SK-N-MC (cell line): ENCODE data around the gene EIF2S3.
"Not testable (repeated sequence)": the region's sequence is repeated elsewhere in the genome, so short reads cannot be mapped to it uniquely, and the experiment has no call there.

Experiments used
- DNase-seq: peaks from one replicate; pipeline ENCODE4 v3.0.0-alpha.2; 2011; ENCODE audit warnings: low read depth, low spot score
- H3K27ac ChIP-seq: fragments of 200-600 bp; sonication (generic); 2 replicates; pipeline ENCODE4 v1.5.1; 2016; ENCODE audit warnings: mixed run types
- H3K36me3 ChIP-seq: fragments of 200-600 bp; sonication (generic); 2 replicates; pipeline ENCODE4 v1.6.1; 2017; ENCODE audit warnings: antibody characterized with exemption, low read length, mixed read lengths; ENCODE audit not compliant: insufficient read depth
- H3K4me3 ChIP-seq: fragments of 200-600 bp; sonication (generic); 2 replicates; pipeline ENCODE4 v1.5.1; 2016
- H3K9ac ChIP-seq: fragments of 200-600 bp; sonication (generic); 2 replicates; pipeline ENCODE4 v1.8.0; 2017; ENCODE audit warnings: mixed run types, mixed read lengths; ENCODE audit not compliant: insufficient read length
- H3K9me3 ChIP-seq: fragments of 200-600 bp; sonication (generic); 2 replicates; pipeline ENCODE4 v1.6.1; 2017; ENCODE audit warnings: low read depth, mild to moderate bottlenecking, antibody characterized with exemption, low read length, moderate library complexity, mixed read lengths
- EZH2 ChIP-seq: fragments of 200-600 bp; sonication (generic); IDR thresholded peaks from one replicate; pipeline ENCODE4 v1.6.1; 2017; ENCODE audit warnings: antibody characterized with exemption
- FOXP2 ChIP-seq: optimal IDR thresholded peaks from 2 replicates; pipeline ENCODE3; 2011; ENCODE audit warnings: mild to moderate bottlenecking, moderate library complexity; ENCODE audit not compliant: insufficient read depth; ENCODE audit errors: extremely low read length, control extremely low read depth
- POLR2AphosphoS5 ChIP-seq: IDR thresholded peaks from 2 replicates; pipeline ENCODE4 v1.6.1; 2012; ENCODE audit warnings: mild to moderate bottlenecking, low read depth, low read length, borderline replicate concordance

EIF2S3 gene

DNA sequence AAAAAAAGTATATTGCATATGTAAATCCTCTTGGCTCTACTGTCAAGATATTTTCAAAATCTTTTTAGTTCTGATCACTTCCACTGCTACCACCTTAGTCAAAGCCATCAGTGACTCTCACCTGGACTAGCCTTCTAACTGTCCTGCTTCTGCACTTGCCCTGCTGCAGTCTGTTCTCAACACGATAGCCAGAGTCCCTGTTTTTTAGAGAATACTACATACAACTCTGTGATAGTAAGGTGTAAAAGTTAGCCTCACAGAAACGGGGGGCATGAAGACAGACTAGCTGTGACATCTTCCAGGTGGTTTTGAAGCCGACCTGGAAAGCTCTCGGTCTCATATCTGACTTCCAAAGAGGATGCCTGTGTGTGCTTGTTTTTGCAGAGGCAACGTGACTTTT, 24.7 kb downstream of the EIF2S3 start:
- TF ChIP-seq EZH2 (no peak), FOXP2 (no peak), POLR2AphosphoS5 (no peak; the same call in 1 of the 2 replicates)
- H3K27ac ChIP-seq = no peak overlapping the region
- H3K9me3 ChIP-seq = no peaks in the 10 kb centered on the region
- peaks cover 37% of the 10 kb centered on the region for H3K36me3 ChIP-seq
- DNase-seq = no peak
- H3K9ac ChIP-seq = no peak overlapping the region
- no peak overlapping the region for H3K4me3 ChIP-seq

GRCh38 chrX:24080245-24080644, 25.5 kb downstream of the EIF2S3 start:
- not testable (repeated sequence) for DNase-seq, H3K9me3 ChIP-seq, H3K9ac ChIP-seq, H3K4me3 ChIP-seq
- H3K36me3 ChIP-seq = peaks cover 29% of the 10 kb centered on the region
- H3K27ac ChIP-seq = 0 out of 2 replicates have a peak overlapping the region, but pooled peaks have one; percentile 42

DNA sequence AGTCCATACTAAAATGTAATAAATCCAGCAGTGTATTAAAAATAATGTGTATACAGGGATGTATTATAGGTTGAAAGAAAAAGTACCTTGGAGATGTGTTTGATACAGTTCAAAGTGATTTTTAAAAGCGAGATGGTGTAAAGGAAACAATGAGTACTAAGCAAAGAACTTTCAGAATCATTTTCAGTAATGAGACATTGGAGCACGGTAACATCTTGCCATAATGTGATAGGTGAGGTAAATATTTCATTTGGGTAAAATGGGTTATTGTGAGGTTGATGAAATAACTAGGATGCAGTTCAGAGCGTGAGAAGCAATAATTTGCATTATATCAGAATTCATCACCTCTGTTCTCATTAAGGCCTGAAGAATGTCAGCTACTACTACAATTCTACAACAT, 25.9 kb downstream of the EIF2S3 start:
- Histone ChIP-seq H3K9ac (no peak overlapping the region), H3K27ac (peak overlapping the region; percentile 42; the same call in 1 of the 2 replicates), H3K4me3 (no peak overlapping the region), H3K36me3 (peaks cover 25% of the 10 kb centered on the region), H3K9me3 (no peaks in the 10 kb centered on the region)
- TF ChIP-seq FOXP2 = no peak
- no peak for TF ChIP-seq POLR2AphosphoS5
- TF ChIP-seq EZH2 = no peak
- no peak for DNase-seq

DNA sequence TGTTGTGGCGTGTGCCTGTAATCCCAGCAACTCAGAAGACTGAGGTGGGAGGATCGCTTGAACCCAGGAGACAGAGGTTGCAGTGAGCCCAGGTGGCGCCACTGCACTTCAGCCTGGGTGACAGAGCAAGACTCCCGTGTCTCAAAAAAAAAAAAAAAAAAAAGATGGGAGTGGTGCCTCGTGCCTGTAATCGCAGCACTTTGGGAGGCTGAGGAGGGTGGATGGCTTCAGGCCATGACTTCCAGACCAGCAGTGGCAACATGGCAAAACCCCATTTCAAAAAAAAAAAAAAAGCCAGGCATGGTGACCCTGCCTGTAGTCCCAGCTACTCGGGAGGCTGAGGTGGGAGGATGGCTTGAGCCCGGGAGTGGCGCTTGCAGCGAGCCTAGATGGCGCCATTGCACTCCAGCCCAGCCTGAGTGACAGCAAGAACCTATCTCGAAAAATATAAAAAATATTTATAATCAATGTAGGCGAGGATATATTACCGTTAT, 27.0 kb downstream of the EIF2S3 start:
- Histone ChIP-seq H3K4me3 (no peak overlapping the region), H3K27ac (no peak overlapping the region), H3K9ac (no peak overlapping the region), H3K9me3 (no peaks in the 10 kb centered on the region), H3K36me3 (peaks cover 15% of the 10 kb centered on the region)
- DNase-seq = no peak
- no peak for TF ChIP-seq EZH2
- TF ChIP-seq FOXP2 = no peak
- TF ChIP-seq POLR2AphosphoS5 = no peak

- Histone ChIP-seq H3K36me3 (peaks cover 7% of the 10 kb centered on the region), H3K9me3 (no peaks in the 10 kb centered on the region), H3K9ac (no peak overlapping the region), H3K27ac (peak overlapping the region; percentile 0; the same call in 1 of the 2 replicates), H3K4me3 (no peak overlapping the region)
- DNase-seq = no peak
- TF ChIP-seq EZH2 (no peak), FOXP2 (no peak), POLR2AphosphoS5 (no peak)
Observed at GRCh38 chrX:24082447-24082846, 27.7 kb downstream of the EIF2S3 start.

DNA sequence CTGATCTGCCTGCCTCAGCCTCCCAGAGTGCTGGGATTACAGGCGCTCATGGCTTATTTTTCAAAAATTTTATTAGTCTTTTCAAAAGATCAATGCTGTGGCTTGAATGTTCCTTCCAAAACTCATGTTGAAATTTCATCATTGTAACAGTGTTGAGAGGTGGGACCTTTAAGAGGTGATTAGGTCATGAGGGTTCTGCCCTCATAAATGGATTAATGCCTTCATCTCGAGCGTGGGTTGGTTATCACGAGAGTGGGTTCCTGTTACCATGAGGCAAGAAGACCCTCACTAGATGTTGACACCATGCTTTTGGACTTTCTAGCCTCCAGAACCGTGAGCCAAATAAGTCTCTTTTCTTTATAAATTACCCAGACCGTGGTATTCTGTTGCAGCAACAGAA, 30.3 kb downstream of the EIF2S3 start:
- Histone ChIP-seq H3K36me3 (no peaks in the 10 kb centered on the region), H3K9me3 (no peaks in the 10 kb centered on the region), H3K9ac (no peak overlapping the region), H3K27ac (no peak overlapping the region), H3K4me3 (no peak overlapping the region)
- DNase-seq = no peak
- no peak for TF ChIP-seq POLR2AphosphoS5

- Histone ChIP-seq H3K27ac (no peak overlapping the region), H3K36me3 (no peaks in the 10 kb centered on the region), H3K4me3 (no peak overlapping the region), H3K9me3 (no peaks in the 10 kb centered on the region), H3K9ac (no peak overlapping the region)
- DNase-seq = no peak
- TF ChIP-seq FOXP2 = no peak
- TF ChIP-seq POLR2AphosphoS5 = no peak
- no peak for TF ChIP-seq EZH2
Observed at GRCh38 chrX:24090300-24091200, 35.8 kb downstream of the EIF2S3 start.

DNA sequence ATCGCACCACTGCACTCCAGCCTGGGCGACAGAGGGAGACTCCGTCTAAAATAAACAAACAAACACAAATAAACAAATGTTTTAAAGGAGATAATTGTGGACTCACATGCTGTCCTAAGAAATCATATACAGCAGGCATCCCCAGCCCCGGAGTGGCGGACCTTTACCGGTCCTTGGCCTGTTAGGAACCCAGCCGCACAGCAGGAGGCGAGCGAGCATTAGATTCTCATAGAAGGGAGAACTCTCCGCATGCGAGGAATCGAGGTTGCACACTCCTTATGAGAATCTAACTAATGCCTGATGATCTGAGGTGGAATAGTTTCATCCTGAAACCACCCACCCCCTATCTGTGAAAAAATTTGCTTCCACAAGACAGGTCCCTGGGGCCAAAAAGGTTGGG, 39.0 kb downstream of the EIF2S3 start:
- H3K36me3 ChIP-seq = no peaks in the 10 kb centered on the region
- no peak for DNase-seq
- H3K27ac ChIP-seq = no peak overlapping the region
- H3K4me3 ChIP-seq = no peak overlapping the region
- no peak overlapping the region for H3K9ac ChIP-seq
- H3K9me3 ChIP-seq = no peaks in the 10 kb centered on the region
- TF ChIP-seq EZH2 = no peak
- TF ChIP-seq POLR2AphosphoS5 = no peak
- TF ChIP-seq FOXP2 = no peak

GRCh38 chrX:24097741-24098260, 43.0 kb downstream of the EIF2S3 start:
- H3K27ac ChIP-seq = no peak overlapping the region
- H3K9me3 ChIP-seq = no peaks in the 10 kb centered on the region
- no peak overlapping the region for H3K4me3 ChIP-seq
- TF ChIP-seq FOXP2 (no peak), POLR2AphosphoS5 (no peak), EZH2 (no peak)
- H3K9ac ChIP-seq = no peak overlapping the region
- H3K36me3 ChIP-seq = no peaks in the 10 kb centered on the region
- no peak for DNase-seq
